ENCODE data around the gene FBXW9. TPM values are rescaled to one million over a fixed set of nuclear protein-coding genes. Genes with fewer than 3 reads are reported as not detected.

The FBXW9 gene
- total and polyA plus RNA-seq, 2 of the 4 experiments (the other 2 are of a cell fraction), result 9.5 to 14.2 TPM

GRCh38 chr19:12730064-12730463 lies 33.6 kb upstream of the FBXW9 start:
- Histone ChIP-seq H2AK5ac (ENCODE audit: low read depth, low read length) (no peak overlapping the region), H2BK15ac (ENCODE audit: low read depth, low read length) (no peak overlapping the region), H3K27me3 (ENCODE audit: control insufficient read depth, insufficient read depth, low read length) (no peaks in the 10 kb centered on the region), H3K79me1 (ENCODE audit: low read depth in 1 of 2, low read length in 2 of 2) (peaks cover 4 to 41% of the 10 kb centered on the region in 2 experiments; a peak in 3 of 4 replicates), H3K4me1 (ENCODE audit: control insufficient read depth, insufficient read depth, low read length) (peaks cover 4% of the 10 kb centered on the region), H2BK5ac (ENCODE audit: low read depth, low read length, poor library complexity, severe bottlenecking) (no peak overlapping the region), H3K18ac (ENCODE audit: low read depth, low read length) (no peak overlapping the region), H3K9me3 (ENCODE audit: control insufficient read depth, insufficient read depth, low read length) (no peaks in the 10 kb centered on the region), H3K14ac (replicated peaks; ENCODE audit: low read depth, low read length) (no peak overlapping the region), H4K5ac (ENCODE audit: low read depth, low read length) (no peak overlapping the region), H3K56ac (ENCODE audit: extremely low read depth, insufficient read depth, low read length) (no peak overlapping the region), H3K27ac (ENCODE audit: insufficient read depth, low read length) (no peak overlapping the region), H2BK120ac (ENCODE audit: low read depth, low read length) (no peak overlapping the region), H3K36me3 (ENCODE audit: control insufficient read depth, insufficient read depth, low read length) (peaks cover 36% of the 10 kb centered on the region), H2AFZ (replicated peaks; ENCODE audit: low read length, poor library complexity) (no peak overlapping the region), H3K9me1 (ENCODE audit: insufficient read depth, low read length) (peaks cover 4% of the 10 kb centered on the region; the same call in 1 of the 2 replicates), H3K4me3 (ENCODE audit: insufficient read depth, low read depth, low read length) (no peak overlapping the region), H3K4me2 (ENCODE audit: low read depth, low read length) (no peak overlapping the region), H3K4ac (ENCODE audit: low read depth, low read length) (no peak overlapping the region), H4K8ac (ENCODE audit: low read depth in 2 of 2, low read length in 2 of 2) (no peak overlapping the region), H3K23ac (ENCODE audit: low read depth, low read length) (no peak overlapping the region), H2BK20ac (ENCODE audit: low read depth, low read length) (no peak overlapping the region), H4K91ac (ENCODE audit: insufficient read depth, low read depth, low read length) (no peak overlapping the region), H2AK9ac (replicated peaks; ENCODE audit: low read depth, low read length, poor library complexity) (no peak overlapping the region), H4K20me1 (ENCODE audit: insufficient read depth, low read length) (peaks cover 39% of the 10 kb centered on the region), H3K9ac (ENCODE audit: low read depth, low read length) (no peak overlapping the region)
- WGBS, 2 experiments (ENCODE audit: extremely low coverage in 2 of 2, insufficient read length in 1 of 2), result no CpG with 5 or more reads among the region's 3 CpGs
- CTCF ChIA-PET, result no interaction called here
- DNase-seq, result no peak
- POLR2A ChIA-PET (ENCODE audit: unreplicated experiment), result no interaction called here
- ATAC-seq (ENCODE audit: low read depth), result no peak
- in situ Hi-C loops (cut with MboI; ENCODE audit: low sequenced_read_pairs) (no loop called here), intact Hi-C loops (cut with micrococcal nuclease) (no loop called here), dilution Hi-C loops (cut with HindIII; ENCODE audit: low sequenced_read_pairs, unreplicated experiment) (no loop called here)
- BruUV-seq (replicated peaks), result no TSS peak
- TF ChIP-seq POLR2A (IDR thresholded peaks at IDR 0.05; ENCODE audit: low read depth, low read length) (no peak), MXI1 (IDR thresholded peaks at IDR 0.05; ENCODE audit: borderline replicate concordance, low read depth, low read length) (no peak), ELK1 (IDR thresholded peaks at IDR 0.05; ENCODE audit: borderline replicate concordance, low read depth, low read length) (no peak), RAD21 (IDR thresholded peaks at IDR 0.05; ENCODE audit: low read length) (no peak), SMC3 (IDR thresholded peaks at IDR 0.05; ENCODE audit: low read depth, low read length) (no peak), FOS (IDR thresholded peaks at IDR 0.05; ENCODE audit: low read depth, low read length) (no peak), CEBPB (IDR thresholded peaks at IDR 0.05; ENCODE audit: low read depth, low read length) (no peak), CHD1 (IDR thresholded peaks at IDR 0.05; ENCODE audit: low read depth, low read length) (no peak), RCOR1 (IDR thresholded peaks at IDR 0.05; ENCODE audit: insufficient replicate concordance, low read length) (no peak), CTCF (conservative IDR thresholded peaks at IDR 0.05; ENCODE audit: low read depth, low read length) (no peak), MAZ (IDR thresholded peaks at IDR 0.05; ENCODE audit: borderline replicate concordance, low read depth, low read length) (no peak), RFX5 (IDR thresholded peaks at IDR 0.05; ENCODE audit: low read depth, low read length) (no peak), NFE2L2 (IDR thresholded peaks at IDR 0.05; ENCODE audit: low read depth, low read length) (no peak), USF2 (IDR thresholded peaks at IDR 0.05; ENCODE audit: low read depth, low read length) (no peak), MAFK (IDR thresholded peaks at IDR 0.05; ENCODE audit: low read depth, low read length) (no peak), BHLHE40 (IDR thresholded peaks at IDR 0.05; ENCODE audit: low read depth, low read length) (no peak)

All from IMR-90 (cell line).